Measurements from ENCODE around the gene PARD3.

Gene PARD3

GRCh38 chr10:34739915-34740314 lies 75.2 kb downstream of the PARD3 start:
- DNase-seq = peak; percentile 68

GRCh38 chr10:34737772-34738169 lies 77.3 kb downstream of the PARD3 start:
- no peak for DNase-seq

GRCh38 chr10:34736976-34737771 lies 77.9 kb downstream of the PARD3 start:
- no peak for DNase-seq

- DNase-seq = no peak
Observed at GRCh38 chr10:34734918-34735317, 80.2 kb downstream of the PARD3 start.

GRCh38 chr10:34732926-34733325 lies 82.2 kb downstream of the PARD3 start:
- DNase-seq = peak; percentile 45

- peak; percentile 78 for DNase-seq
Observed at GRCh38 chr10:34731885-34732701, 83.0 kb downstream of the PARD3 start.

- no peak for DNase-seq
Observed at GRCh38 chr10:34731213-34731612, 83.9 kb downstream of the PARD3 start.

- no peak for DNase-seq
Observed at GRCh38 chr10:34730726-34731125, 84.4 kb downstream of the PARD3 start.

- no peak for DNase-seq
Observed at GRCh38 chr10:34729619-34730018, 85.5 kb downstream of the PARD3 start.

- DNase-seq = no peak
Observed at GRCh38 chr10:34728361-34728760, 86.7 kb downstream of the PARD3 start.

GRCh38 chr10:34727595-34728033 lies 87.5 kb downstream of the PARD3 start:
- DNase-seq = peak; percentile 25

- DNase-seq = no peak
Observed at GRCh38 chr10:34726862-34727261, 88.2 kb downstream of the PARD3 start.

GRCh38 chr10:34723750-34724149 lies 91.3 kb downstream of the PARD3 start:
- DNase-seq = peak; percentile 64

GRCh38 chr10:34722404-34722803 lies 92.7 kb downstream of the PARD3 start:
- DNase-seq = no peak

GRCh38 chr10:34721208-34721840 lies 93.8 kb downstream of the PARD3 start:
- peak; percentile 75 for DNase-seq

- no peak for DNase-seq
Observed at GRCh38 chr10:34719746-34720145, 95.3 kb downstream of the PARD3 start.

- DNase-seq = no peak
Observed at GRCh38 chr10:34719328-34719727, 95.8 kb downstream of the PARD3 start.

GRCh38 chr10:34717429-34717828 lies 97.7 kb downstream of the PARD3 start:
- DNase-seq = no peak

GRCh38 chr10:34716958-34717357 lies 98.1 kb downstream of the PARD3 start:
- no peak for DNase-seq

GRCh38 chr10:34716234-34716633 lies 98.9 kb downstream of the PARD3 start:
- no peak for DNase-seq

GRCh38 chr10:34715511-34716187 lies 99.4 kb downstream of the PARD3 start:
- peak; percentile 20 for DNase-seq

- DNase-seq = peak; percentile 24
Observed at GRCh38 chr10:34713875-34714274, 101.2 kb downstream of the PARD3 start.

GRCh38 chr10:34711500-34711899 lies 103.6 kb downstream of the PARD3 start:
- no peak for DNase-seq

Measured in fibroblast of skin of abdomen (primary cell).